Epithelial cell of esophagus (primary cell): ENCODE results near the gene ACTL8.

Experiments
- DNase-seq: peaks from one replicate; pipeline ENCODE4 v3.0.0; 2010; ENCODE audit warnings: low read depth
- H3K4me3 ChIP-seq: 2 replicates; pipeline ENCODE4 v1.5.1; 2011; ENCODE audit warnings: mild to moderate bottlenecking, low read length, control low read depth
- TF ChIP-seq, protein P1 (sequence below): IDR thresholded peaks from 2 replicates; pipeline ENCODE4 v1.5.1; 2011; ENCODE audit warnings: low read depth, mild to moderate bottlenecking, low read length, control low read depth, inconsistent platforms; ENCODE audit not compliant: insufficient read depth; ENCODE audit errors: missing control alignments

The ACTL8 gene

DNA sequence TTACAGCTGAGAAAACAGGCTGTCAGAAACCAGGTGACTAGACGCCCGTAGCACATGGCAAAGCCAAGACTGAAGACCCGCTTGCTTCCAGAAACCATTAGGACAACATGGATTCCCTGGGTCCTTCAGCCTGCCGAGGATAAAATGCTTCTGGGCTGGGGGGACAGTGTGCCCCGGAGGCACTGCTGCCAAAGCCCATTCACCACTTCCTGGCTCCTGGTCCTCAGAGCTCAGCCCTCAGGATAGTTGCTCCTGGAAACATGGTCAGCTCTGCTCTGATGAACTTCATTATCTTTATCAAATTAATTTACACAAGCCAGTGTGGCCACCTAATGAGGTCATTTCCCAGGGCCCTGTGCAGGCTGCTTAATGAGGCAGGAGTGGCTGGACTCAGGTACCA lies 41.1 kb upstream of the ACTL8 start:
- no peak for DNase-seq
- TF ChIP-seq, protein P1, sequence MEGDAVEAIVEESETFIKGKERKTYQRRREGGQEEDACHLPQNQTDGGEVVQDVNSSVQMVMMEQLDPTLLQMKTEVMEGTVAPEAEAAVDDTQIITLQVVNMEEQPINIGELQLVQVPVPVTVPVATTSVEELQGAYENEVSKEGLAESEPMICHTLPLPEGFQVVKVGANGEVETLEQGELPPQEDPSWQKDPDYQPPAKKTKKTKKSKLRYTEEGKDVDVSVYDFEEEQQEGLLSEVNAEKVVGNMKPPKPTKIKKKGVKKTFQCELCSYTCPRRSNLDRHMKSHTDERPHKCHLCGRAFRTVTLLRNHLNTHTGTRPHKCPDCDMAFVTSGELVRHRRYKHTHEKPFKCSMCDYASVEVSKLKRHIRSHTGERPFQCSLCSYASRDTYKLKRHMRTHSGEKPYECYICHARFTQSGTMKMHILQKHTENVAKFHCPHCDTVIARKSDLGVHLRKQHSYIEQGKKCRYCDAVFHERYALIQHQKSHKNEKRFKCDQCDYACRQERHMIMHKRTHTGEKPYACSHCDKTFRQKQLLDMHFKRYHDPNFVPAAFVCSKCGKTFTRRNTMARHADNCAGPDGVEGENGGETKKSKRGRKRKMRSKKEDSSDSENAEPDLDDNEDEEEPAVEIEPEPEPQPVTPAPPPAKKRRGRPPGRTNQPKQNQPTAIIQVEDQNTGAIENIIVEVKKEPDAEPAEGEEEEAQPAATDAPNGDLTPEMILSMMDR: no peak

GRCh38 chr1:17717594-17718535 lies 37.3 kb upstream of the ACTL8 start:
- H3K4me3 ChIP-seq: no peak overlapping the region
- TF ChIP-seq, protein P1: no peak
- no peak for DNase-seq

More for the DNA sequence above, 41.1 kb upstream of the ACTL8 start:
- H3K4me3 ChIP-seq: no peak overlapping the region

- H3K4me3 ChIP-seq: no peak overlapping the region
- TF ChIP-seq, protein P1: no peak
- no peak for DNase-seq
Measured at GRCh38 chr1:17719874-17720273, 35.3 kb upstream of the ACTL8 start.

DNA sequence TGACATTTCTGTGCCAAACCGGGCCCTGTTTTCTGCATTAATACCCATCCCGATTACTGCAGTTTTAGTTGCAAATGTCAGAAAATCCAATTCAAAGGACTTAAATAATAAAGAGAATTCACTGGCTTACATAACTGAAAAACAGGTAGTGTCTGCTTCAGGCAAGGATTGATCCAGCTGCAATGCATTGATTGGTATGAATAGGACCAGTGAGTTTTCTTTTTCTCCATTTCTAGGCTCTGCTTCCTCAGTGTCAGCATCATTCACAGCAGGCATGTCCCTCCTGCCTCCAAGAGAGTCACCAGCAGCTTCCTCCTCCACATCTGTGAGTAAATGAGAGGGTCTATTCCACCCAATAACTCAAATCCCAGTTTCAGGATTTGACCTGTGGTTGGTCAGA lies 33.7 kb upstream of the ACTL8 start:
- TF ChIP-seq, protein P1: no peak
- no peak overlapping the region for H3K4me3 ChIP-seq
- no peak for DNase-seq

DNA sequence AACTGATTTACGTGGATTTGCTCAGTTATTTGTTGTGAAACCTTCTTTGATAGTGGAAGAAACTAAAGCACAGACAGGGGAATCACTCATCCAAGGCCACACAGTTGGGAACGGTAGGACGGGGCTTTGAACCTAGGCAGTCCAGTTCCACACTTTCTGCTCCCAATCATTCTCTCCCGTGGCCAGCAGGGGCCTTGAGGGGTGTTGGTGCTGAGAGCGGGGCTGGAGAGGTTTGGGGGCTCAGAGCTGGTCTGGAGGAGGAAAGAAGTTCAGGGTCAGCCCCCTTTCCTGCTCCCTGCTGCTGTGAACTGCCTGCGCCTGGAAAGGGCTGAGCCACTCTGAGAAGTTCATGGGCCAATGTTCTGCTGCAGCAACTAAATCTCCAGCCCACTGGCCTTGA lies 31.4 kb upstream of the ACTL8 start:
- DNase-seq: no peak
- TF ChIP-seq, protein P1: no peak
- H3K4me3 ChIP-seq: no peak overlapping the region

GRCh38 chr1:17724150-17724549 lies 31.0 kb upstream of the ACTL8 start:
- no peak for DNase-seq
- TF ChIP-seq, protein P1: no peak
- H3K4me3 ChIP-seq: no peak overlapping the region

- no peak for DNase-seq
- TF ChIP-seq, protein P1: no peak
Measured at GRCh38 chr1:17725084-17725719, 29.9 kb upstream of the ACTL8 start.

More at GRCh38 chr1:17725084-17725719, 29.9 kb upstream of the ACTL8 start:
- H3K4me3 ChIP-seq: no peak overlapping the region
